ENCODE data around the gene ADA.

DNA sequence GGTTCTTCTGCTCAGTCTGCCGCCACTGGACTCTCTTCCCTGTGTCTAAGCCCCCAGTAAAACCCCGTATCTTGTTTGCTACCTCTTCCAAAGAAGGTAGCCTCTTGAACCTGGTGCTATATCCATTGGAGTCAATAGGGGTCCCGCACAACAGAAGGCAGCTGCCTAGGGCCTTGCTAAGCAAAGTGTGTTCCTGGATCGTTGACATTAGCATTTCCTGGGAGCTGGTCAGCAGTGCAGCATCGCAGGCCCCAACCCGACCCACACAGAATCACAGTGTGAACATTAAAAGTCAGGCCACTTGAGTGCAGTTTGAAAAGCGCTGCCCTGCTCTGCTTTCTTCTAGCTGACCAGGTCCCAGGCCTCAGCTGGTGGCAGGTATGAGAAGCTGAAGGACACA lies 2.9 kb downstream of the ADA start:
- TF ChIP-seq CTCF (IDR thresholded peaks at IDR 0.05; ENCODE audit: insufficient read depth, low read length) (no peak), POLR2AphosphoS5 (IDR thresholded peaks at IDR 0.05; ENCODE audit: low read depth) (no peak)
